Stomach (tissue), 4 donors: ENCODE results near the gene MB.
"Not testable (repeated sequence)": the region's sequence is repeated elsewhere in the genome, so short reads cannot be mapped to it uniquely, and the experiment has no call there.

Experiments
- EP300 ChIP-seq: sonication (generic); formaldehyde crosslinking; IDR thresholded peaks from one replicate; pipeline ENCODE4 v1.6.1; 2017; ENCODE audit warnings: antibody characterized with exemption
- POLR2A ChIP-seq, 4 donors: fragments of 450-650 bp; IDR thresholded peaks; one replicate each; pipeline ENCODE4 v1.6.1; 2016; ENCODE audit warnings: antibody characterized with exemption in 4 of 4, control low read depth in 2 of 4, mild to moderate bottlenecking in 1 of 4, moderate library complexity in 1 of 4

DNA sequence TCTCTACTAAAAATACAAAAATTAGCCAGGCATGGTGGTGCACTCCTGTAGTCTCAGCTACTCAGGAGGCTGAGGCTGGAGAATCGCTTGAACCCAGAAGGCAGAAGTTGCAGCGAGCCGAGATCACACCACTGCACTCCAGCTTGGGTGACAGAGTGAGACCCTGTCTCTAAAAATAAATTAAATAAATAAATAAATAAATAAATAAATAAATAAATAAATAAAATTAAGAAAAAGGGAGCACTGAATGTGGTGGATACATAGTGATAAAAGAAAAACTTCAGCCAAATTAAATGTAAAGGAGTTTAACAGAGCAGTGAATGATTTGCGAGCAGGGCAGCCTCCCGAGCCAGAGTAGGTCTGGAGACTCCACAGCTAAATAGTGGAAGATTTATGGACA lies 6.8 kb upstream of the MB start:
- not testable (repeated sequence) for TF ChIP-seq POLR2A (IDR thresholded peaks at IDR 0.05); EP300
